SK-N-SH (cell line): Measurements from ENCODE around the gene SNTG2. TPM values are rescaled to one million over a fixed set of nuclear protein-coding genes. Genes with fewer than 3 reads are reported as not detected.

Experiments used
- CTCF ChIA-PET: fragments of 300-600, 350-600 bp; formaldehyde crosslinking; extraction: SDS; loops from one replicate; lab custom pipeline; 2021; lab: Yijun Ruan, JAX
- POLR2A ChIA-PET: fragments of 350-600 bp; sonication (Branson Sonifier 250); formaldehyde crosslinking; extraction: SDS; loops from one replicate; lab custom pipeline; 2020; ENCODE audit warnings: antibody characterized with exemption, inconsistent platforms; lab: Yijun Ruan, JAX
- DNase-seq: peaks from one replicate; pipeline ENCODE4 v3.0.0; 2012
- H2AFZ ChIP-seq: fragments of 200-600 bp; sonication (generic); 2 replicates; pipeline ENCODE4 v1.8.1; 2016; ENCODE audit warnings: antibody characterized with exemption, mild to moderate bottlenecking, low read depth
- H3F3A ChIP-seq: fragments of 200-600 bp; sonication (generic); replicated peaks from 2 replicates; pipeline ENCODE3; 2016; ENCODE audit warnings: antibody characterized with exemption, mild to moderate bottlenecking; ENCODE audit not compliant: insufficient read depth
- H3K27ac ChIP-seq, 2 experiments: fragments of 200-500 bp in 1 of 2; fragments of 200-600 bp in 1 of 2; sonication (Bioruptor generic) in 1 of 2; sonication (generic), shearing (Covaris generic) in 1 of 2; 2 replicates each; pipeline versions ENCODE4 v1.5.1 to v1.6.1; 2014 to 2016; ENCODE audit warnings: low read depth in 2 of 2, inconsistent platforms in 1 of 2, low read length in 1 of 2, mild to moderate bottlenecking in 1 of 2, mixed read lengths in 1 of 2
- H3K27me3 ChIP-seq: fragments of 200-600 bp; sonication (generic), shearing (Covaris generic); 2 replicates; pipeline ENCODE4 v1.6.1; 2016; ENCODE audit warnings: mixed run types; ENCODE audit not compliant: insufficient read depth
- H3K36me3 ChIP-seq, 2 experiments: fragments of 200-500 bp in 1 of 2; fragments of 200-600 bp in 1 of 2; sonication (Bioruptor generic) in 1 of 2; sonication (generic) in 1 of 2; replicated peaks in 1 of 2; 2 replicates each; pipeline versions ENCODE3 to v1.5.1; 2014 to 2016; ENCODE audit warnings: low read length in 1 of 2, mild to moderate bottlenecking in 1 of 2; ENCODE audit not compliant: insufficient read depth in 2 of 2, control insufficient read depth in 1 of 2
- H3K4me1 ChIP-seq, 2 experiments: fragments of 200-500 bp in 1 of 2; fragments of 200-600 bp in 1 of 2; sonication (Bioruptor generic) in 1 of 2; sonication (generic), shearing (Covaris generic) in 1 of 2; 2 replicates each; pipeline versions ENCODE4 v1.5.1 to v1.6.1; 2014 to 2016; ENCODE audit warnings: low read depth in 1 of 2, low read length in 1 of 2, mixed run types in 1 of 2; ENCODE audit not compliant: insufficient read depth in 2 of 2, control insufficient read depth in 1 of 2
- H3K4me2 ChIP-seq: fragments of 200-600 bp; sonication (generic), shearing (Covaris generic); 2 replicates; pipeline ENCODE4 v1.6.1; 2017; ENCODE audit warnings: mixed run types
- H3K4me3 ChIP-seq, 2 experiments: fragments of 200-500 bp in 1 of 2; fragments of 200-600 bp in 1 of 2; sonication (Bioruptor generic) in 1 of 2; sonication (generic), shearing (Covaris generic) in 1 of 2; 2 replicates each; pipeline versions ENCODE4 v1.5.1 to v1.8.1; 2014 to 2016; ENCODE audit warnings: low read depth in 2 of 2, inconsistent platforms in 1 of 2, low read length in 1 of 2, mild to moderate bottlenecking in 1 of 2, mixed read lengths in 1 of 2, moderate library complexity in 1 of 2
- H3K79me2 ChIP-seq: fragments of 200-600 bp; sonication (generic); 2 replicates; pipeline ENCODE4 v1.8.1; 2017; ENCODE audit warnings: mild to moderate bottlenecking; ENCODE audit not compliant: insufficient read depth
- H3K9ac ChIP-seq: fragments of 200-600 bp; sonication (generic); 2 replicates; pipeline ENCODE4 v1.6.1; 2017; ENCODE audit warnings: mixed run types
- H3K9me2 ChIP-seq: fragments of 200-600 bp; sonication (generic); 2 replicates; pipeline ENCODE4 v1.6.1; 2017; ENCODE audit warnings: mixed run types
- H3K9me3 ChIP-seq: fragments of 200-600 bp; sonication (generic); 2 replicates; pipeline ENCODE4 v1.6.1; 2017; ENCODE audit warnings: mixed run types, mild to moderate bottlenecking, moderate library complexity
- H4K20me1 ChIP-seq: fragments of 200-600 bp; sonication (generic); 2 replicates; pipeline ENCODE4 v1.6.1; 2017; ENCODE audit warnings: mild to moderate bottlenecking, mixed run types; ENCODE audit not compliant: insufficient read depth
- CHD2 ChIP-seq: fragments of 150-350 bp; IDR thresholded peaks from 2 replicates; pipeline ENCODE4 v1.6.1; 2018; ENCODE audit warnings: low read length; ENCODE audit not compliant: partially characterized antibody
- EZH2phosphoT487 ChIP-seq: fragments of 200-600 bp; sonication (generic); IDR thresholded peaks from 2 replicates; pipeline ENCODE4 v1.6.1; 2017; ENCODE audit warnings: low read depth, mixed run types, mild to moderate bottlenecking, antibody characterized with exemption, moderate library complexity, borderline replicate concordance
- FOSL2 ChIP-seq: IDR thresholded peaks from 2 replicates; pipeline ENCODE4 v1.4.0; 2012; ENCODE audit warnings: low read depth, mild to moderate bottlenecking, moderate library complexity, borderline replicate concordance
- FOXJ3 ChIP-seq: sonication (generic); formaldehyde crosslinking; IDR thresholded peaks from 2 replicates; pipeline ENCODE4 v1.5.1; 2020; ENCODE audit warnings: mild to moderate bottlenecking, missing genetic modification reagents
- FOXM1 ChIP-seq: IDR thresholded peaks from 2 replicates; pipeline ENCODE4 v1.4.0; 2012; ENCODE audit warnings: low read depth, mild to moderate bottlenecking
- GABPA ChIP-seq: IDR thresholded peaks from 2 replicates; pipeline ENCODE4 v1.4.0; 2012; ENCODE audit warnings: low read depth, mild to moderate bottlenecking
- JUND ChIP-seq: IDR thresholded peaks from 2 replicates; pipeline ENCODE4 v1.4.0; 2012
- MEF2A ChIP-seq: IDR thresholded peaks from 2 replicates; pipeline ENCODE4 v1.4.0; 2012; ENCODE audit warnings: low read depth, borderline replicate concordance
- NFIC ChIP-seq: IDR thresholded peaks from 2 replicates; pipeline ENCODE4 v1.4.0; 2012; ENCODE audit warnings: borderline replicate concordance
- NRF1 ChIP-seq: IDR thresholded peaks from 2 replicates; pipeline ENCODE4 v1.6.1; 2012; ENCODE audit warnings: low read depth, mild to moderate bottlenecking, low read length
- RAD21 ChIP-seq: IDR thresholded peaks from 2 replicates; pipeline ENCODE4 v1.6.1; 2012; ENCODE audit warnings: mild to moderate bottlenecking, low read length
- RFX5 ChIP-seq: IDR thresholded peaks from 2 replicates; pipeline ENCODE4 v1.6.1; 2012; ENCODE audit warnings: mild to moderate bottlenecking, improper control_type of control experiment, low read length
- RXRA ChIP-seq: IDR thresholded peaks from 2 replicates; pipeline ENCODE4 v1.4.0; 2012; ENCODE audit warnings: low read depth, mild to moderate bottlenecking, borderline replicate concordance
- SMC3 ChIP-seq: IDR thresholded peaks from 2 replicates; pipeline ENCODE4 v1.6.1; 2012; ENCODE audit warnings: low read depth, low read length, improper control_type of control experiment
- YY1 ChIP-seq: IDR thresholded peaks from 2 replicates; pipeline ENCODE4 v1.4.0; 2012; ENCODE audit warnings: low read depth, mild to moderate bottlenecking
- whole genome bisulfite sequencing: methylation state at CpG from one replicate; pipeline ENCODE4 v1.1.6; 2017; ENCODE audit warnings: low lambda C conversion rate; 5-methylcytosine and 5-hydroxymethylcytosine counted together
- polyA plus RNA-seq, 3 experiments: library from polyadenylated mRNA; depleted of rRNA; stranded (reverse); fragments of >200 nt; gene quantifications; 2 replicates each; pipeline ENCODE4 v1.2.3, GENCODE V29; 2012
- TF ChIP-seq, protein P1 (sequence below): IDR thresholded peaks from 2 replicates; pipeline ENCODE4 v1.4.0; 2012; ENCODE audit warnings: low read depth, borderline replicate concordance
- TF ChIP-seq, protein P2 (sequence below): IDR thresholded peaks from 2 replicates; pipeline ENCODE4 v1.4.0; 2012; ENCODE audit warnings: low read depth
- TF ChIP-seq, protein P3 (sequence below): IDR thresholded peaks from 2 replicates; pipeline ENCODE4 v1.4.0; 2012; ENCODE audit warnings: low read depth, borderline replicate concordance
- TF ChIP-seq, protein P4 (sequence below): fragments of 200-600 bp; sonication (generic); IDR thresholded peaks from 2 replicates; pipeline ENCODE4 v1.6.1; 2017; ENCODE audit warnings: antibody characterized with exemption, mild to moderate bottlenecking, moderate library complexity
- TF ChIP-seq, protein P5 (sequence below): fragments of 150-350 bp; IDR thresholded peaks from 2 replicates; pipeline ENCODE4 v1.6.1; 2017; ENCODE audit warnings: antibody characterized with exemption, low read length, low read depth, borderline replicate concordance

The SNTG2 gene
- polyA plus RNA-seq, 1 of the 3 experiments (the other 2 are of a cell fraction) = not detected

DNA sequence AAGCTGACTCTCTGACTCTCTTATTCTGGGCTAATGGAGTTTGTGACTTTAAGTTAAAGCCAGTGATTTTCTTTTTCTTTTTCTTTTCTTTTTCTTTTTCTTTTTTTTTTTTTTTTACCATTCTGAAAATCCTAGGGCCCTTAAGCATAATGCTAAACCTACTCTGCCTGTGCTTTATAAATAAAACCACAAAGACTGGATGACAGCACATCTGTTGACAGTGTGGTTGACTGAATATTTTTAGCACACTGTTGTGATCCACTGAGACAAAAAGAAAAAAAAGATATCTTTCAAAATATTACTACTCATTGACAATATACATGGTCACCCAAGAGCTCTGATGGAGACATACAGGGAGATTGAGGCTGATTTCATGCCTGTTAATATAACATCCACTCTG is 121.6 kb downstream of the SNTG2 start:
- Histone ChIP-seq H3K9me3 (0 out of 2 replicates have a peak, but pooled peaks cover 7% of the 10 kb centered on the region), H2AFZ (no peak overlapping the region), H3K9ac (no peak overlapping the region), H4K20me1 (no peaks in the 10 kb centered on the region), H3K9me2 (no peaks in the 10 kb centered on the region), H3K79me2 (no peaks in the 10 kb centered on the region), H3K4me1 (peaks cover 0 to 8% of the 10 kb centered on the region in 2 experiments; a peak in 2 of 4 replicates), H3K27ac (no peak overlapping the region), H3K27me3 (no peaks in the 10 kb centered on the region), H3K4me3 (no peak overlapping the region), H3F3A (no peaks in the 10 kb centered on the region), H3K36me3 (no peaks in the 10 kb centered on the region), H3K4me2 (no peak overlapping the region)
- no peak for DNase-seq
- POLR2A ChIA-PET = no interaction called here
- TF ChIP-seq RXRA = no peak
- no peak for TF ChIP-seq NRF1
- TF ChIP-seq MEF2A = no peak
- no peak for TF ChIP-seq RFX5
- no peak for TF ChIP-seq RAD21
- TF ChIP-seq, protein P1, sequence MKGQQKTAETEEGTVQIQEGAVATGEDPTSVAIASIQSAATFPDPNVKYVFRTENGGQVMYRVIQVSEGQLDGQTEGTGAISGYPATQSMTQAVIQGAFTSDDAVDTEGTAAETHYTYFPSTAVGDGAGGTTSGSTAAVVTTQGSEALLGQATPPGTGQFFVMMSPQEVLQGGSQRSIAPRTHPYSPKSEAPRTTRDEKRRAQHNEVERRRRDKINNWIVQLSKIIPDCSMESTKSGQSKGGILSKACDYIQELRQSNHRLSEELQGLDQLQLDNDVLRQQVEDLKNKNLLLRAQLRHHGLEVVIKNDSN = no peak
- no peak for TF ChIP-seq SMC3
- TF ChIP-seq JUND = no peak
- no peak for TF ChIP-seq NFIC
- TF ChIP-seq, protein P2, sequence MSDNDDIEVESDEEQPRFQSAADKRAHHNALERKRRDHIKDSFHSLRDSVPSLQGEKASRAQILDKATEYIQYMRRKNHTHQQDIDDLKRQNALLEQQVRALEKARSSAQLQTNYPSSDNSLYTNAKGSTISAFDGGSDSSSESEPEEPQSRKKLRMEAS = no peak
- TF ChIP-seq, protein P3, sequence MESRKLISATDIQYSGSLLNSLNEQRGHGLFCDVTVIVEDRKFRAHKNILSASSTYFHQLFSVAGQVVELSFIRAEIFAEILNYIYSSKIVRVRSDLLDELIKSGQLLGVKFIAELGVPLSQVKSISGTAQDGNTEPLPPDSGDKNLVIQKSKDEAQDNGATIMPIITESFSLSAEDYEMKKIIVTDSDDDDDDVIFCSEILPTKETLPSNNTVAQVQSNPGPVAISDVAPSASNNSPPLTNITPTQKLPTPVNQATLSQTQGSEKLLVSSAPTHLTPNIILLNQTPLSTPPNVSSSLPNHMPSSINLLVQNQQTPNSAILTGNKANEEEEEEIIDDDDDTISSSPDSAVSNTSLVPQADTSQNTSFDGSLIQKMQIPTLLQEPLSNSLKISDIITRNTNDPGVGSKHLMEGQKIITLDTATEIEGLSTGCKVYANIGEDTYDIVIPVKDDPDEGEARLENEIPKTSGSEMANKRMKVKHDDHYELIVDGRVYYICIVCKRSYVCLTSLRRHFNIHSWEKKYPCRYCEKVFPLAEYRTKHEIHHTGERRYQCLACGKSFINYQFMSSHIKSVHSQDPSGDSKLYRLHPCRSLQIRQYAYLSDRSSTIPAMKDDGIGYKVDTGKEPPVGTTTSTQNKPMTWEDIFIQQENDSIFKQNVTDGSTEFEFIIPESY = no peak
- no peak for TF ChIP-seq FOXJ3
- TF ChIP-seq, protein P4, sequence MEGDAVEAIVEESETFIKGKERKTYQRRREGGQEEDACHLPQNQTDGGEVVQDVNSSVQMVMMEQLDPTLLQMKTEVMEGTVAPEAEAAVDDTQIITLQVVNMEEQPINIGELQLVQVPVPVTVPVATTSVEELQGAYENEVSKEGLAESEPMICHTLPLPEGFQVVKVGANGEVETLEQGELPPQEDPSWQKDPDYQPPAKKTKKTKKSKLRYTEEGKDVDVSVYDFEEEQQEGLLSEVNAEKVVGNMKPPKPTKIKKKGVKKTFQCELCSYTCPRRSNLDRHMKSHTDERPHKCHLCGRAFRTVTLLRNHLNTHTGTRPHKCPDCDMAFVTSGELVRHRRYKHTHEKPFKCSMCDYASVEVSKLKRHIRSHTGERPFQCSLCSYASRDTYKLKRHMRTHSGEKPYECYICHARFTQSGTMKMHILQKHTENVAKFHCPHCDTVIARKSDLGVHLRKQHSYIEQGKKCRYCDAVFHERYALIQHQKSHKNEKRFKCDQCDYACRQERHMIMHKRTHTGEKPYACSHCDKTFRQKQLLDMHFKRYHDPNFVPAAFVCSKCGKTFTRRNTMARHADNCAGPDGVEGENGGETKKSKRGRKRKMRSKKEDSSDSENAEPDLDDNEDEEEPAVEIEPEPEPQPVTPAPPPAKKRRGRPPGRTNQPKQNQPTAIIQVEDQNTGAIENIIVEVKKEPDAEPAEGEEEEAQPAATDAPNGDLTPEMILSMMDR = no peak
- CTCF ChIA-PET = interaction anchor here (0.7 to 1.1 kb wide), 2 partner anchors 10 to 20 kb away, joined by 3 read pairs; no protein-coding TSS in a partner anchor

DNA sequence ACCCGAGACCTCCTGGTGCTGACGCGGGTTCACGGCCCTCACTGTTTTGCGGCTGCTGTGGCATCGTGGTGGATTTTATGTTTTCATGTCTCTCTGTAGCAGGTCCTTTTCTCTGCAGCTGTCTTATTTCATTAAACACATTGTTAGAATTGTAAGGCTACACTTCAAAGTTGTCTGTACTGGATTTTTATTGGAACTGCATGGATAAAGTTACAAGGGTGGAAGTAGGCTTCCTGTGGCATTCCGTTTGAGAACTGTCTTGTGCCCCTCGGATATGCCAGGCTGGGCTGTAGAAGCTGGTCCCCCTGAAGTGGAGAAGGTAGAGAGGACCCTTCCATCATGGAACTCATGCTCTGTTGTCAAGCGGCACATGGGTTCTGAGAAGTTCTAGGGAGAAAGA is 127.3 kb downstream of the SNTG2 start:
- CTCF ChIA-PET = interaction anchor here (0.9 to 1.8 kb wide), 4 partner anchors 9 to 473 kb away, joined by 3 to 7 read pairs (median 3); no protein-coding TSS in a partner anchor
- TF ChIP-seq, protein P3 = no peak
- TF ChIP-seq FOSL2 (no peak), EZH2phosphoT487 (no peak), GABPA (no peak), FOXM1 (no peak), NRF1 (no peak), YY1 (no peak), FOXJ3 (no peak), RFX5 (no peak), RXRA (no peak), CHD2 (no peak)
- TF ChIP-seq, protein P5, sequence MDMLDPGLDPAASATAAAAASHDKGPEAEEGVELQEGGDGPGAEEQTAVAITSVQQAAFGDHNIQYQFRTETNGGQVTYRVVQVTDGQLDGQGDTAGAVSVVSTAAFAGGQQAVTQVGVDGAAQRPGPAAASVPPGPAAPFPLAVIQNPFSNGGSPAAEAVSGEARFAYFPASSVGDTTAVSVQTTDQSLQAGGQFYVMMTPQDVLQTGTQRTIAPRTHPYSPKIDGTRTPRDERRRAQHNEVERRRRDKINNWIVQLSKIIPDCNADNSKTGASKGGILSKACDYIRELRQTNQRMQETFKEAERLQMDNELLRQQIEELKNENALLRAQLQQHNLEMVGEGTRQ = no peak
- Histone ChIP-seq H3F3A (no peaks in the 10 kb centered on the region), H3K4me3 (no peak overlapping the region), H4K20me1 (no peaks in the 10 kb centered on the region), H3K36me3 (no peaks in the 10 kb centered on the region), H3K27ac (no peak overlapping the region), H3K9me2 (no peaks in the 10 kb centered on the region), H3K79me2 (no peaks in the 10 kb centered on the region), H2AFZ (no peak overlapping the region), H3K4me1 (peaks cover 0 to 9% of the 10 kb centered on the region in 2 experiments; a peak in 1 of 4 replicates), H3K27me3 (no peaks in the 10 kb centered on the region), H3K9me3 (0 out of 2 replicates have a peak, but pooled peaks cover 7% of the 10 kb centered on the region), H3K9ac (no peak overlapping the region), H3K4me2 (no peak overlapping the region)
- POLR2A ChIA-PET = no interaction called here
- DNase-seq = no peak
- 67% methylated on average over 9 of the region's 9 CpGs for WGBS
